Activated T-cell treated with anti-CD3 and anti-CD28 coated beads for 1 hour (primary cell): ENCODE measurements around the gene MUSTN1.

ENCODE experiments used
- DNase-seq: peaks from one replicate; pipeline ENCODE4 v3.0.0-alpha.2; 2020; ENCODE audit warnings: low read depth

The MUSTN1 gene

GRCh38 chr3:52834871-52835501 lies at the start of gene MUSTN1:
Gene MUSTN1 (minus strand): TSS chr3:52835019. CDS start chr3:52834948, 71 bp downstream.
- DNase-seq, result no peak

- no peak for DNase-seq
Measured at GRCh38 chr3:52882377-52882776, 47.6 kb upstream of the MUSTN1 start.

- DNase-seq, result no peak
Measured at GRCh38 chr3:52881871-52882270, 47.1 kb upstream of the MUSTN1 start.

GRCh38 chr3:52880474-52880873 lies 45.7 kb upstream of the MUSTN1 start:
- DNase-seq, result no peak

GRCh38 chr3:52880047-52880446 lies 45.2 kb upstream of the MUSTN1 start:
- no peak for DNase-seq

- no peak for DNase-seq
Measured at GRCh38 chr3:52879581-52879980, 44.8 kb upstream of the MUSTN1 start.

GRCh38 chr3:52879090-52879489 lies 44.3 kb upstream of the MUSTN1 start:
- no peak for DNase-seq

GRCh38 chr3:52877085-52877484 lies 42.3 kb upstream of the MUSTN1 start:
- DNase-seq, result no peak

GRCh38 chr3:52874864-52875587 lies 40.2 kb upstream of the MUSTN1 start:
- DNase-seq, result no peak

- no peak for DNase-seq
Measured at GRCh38 chr3:52874160-52874701, 39.4 kb upstream of the MUSTN1 start.

GRCh38 chr3:52873433-52874159 lies 38.8 kb upstream of the MUSTN1 start:
- DNase-seq, result no peak

GRCh38 chr3:52872245-52872644 lies 37.4 kb upstream of the MUSTN1 start:
- DNase-seq, result no peak

GRCh38 chr3:52871761-52872160 lies 36.9 kb upstream of the MUSTN1 start:
- no peak for DNase-seq

- DNase-seq, result no peak
Measured at GRCh38 chr3:52870471-52870870, 35.7 kb upstream of the MUSTN1 start.

- no peak for DNase-seq
Measured at GRCh38 chr3:52866427-52866826, 31.6 kb upstream of the MUSTN1 start.

GRCh38 chr3:52865994-52866393 lies 31.2 kb upstream of the MUSTN1 start:
- no peak for DNase-seq

- no peak for DNase-seq
Measured at GRCh38 chr3:52860424-52860768, 25.6 kb upstream of the MUSTN1 start.

- no peak for DNase-seq
Measured at GRCh38 chr3:52859686-52860423, 25.0 kb upstream of the MUSTN1 start.

- no peak for DNase-seq
Measured at GRCh38 chr3:52857864-52858263, 23.0 kb upstream of the MUSTN1 start.

- DNase-seq, result no peak
Measured at GRCh38 chr3:52857133-52857532, 22.3 kb upstream of the MUSTN1 start.

- DNase-seq, result no peak
Measured at GRCh38 chr3:52856666-52857065, 21.8 kb upstream of the MUSTN1 start.

GRCh38 chr3:52854013-52854412 lies 19.2 kb upstream of the MUSTN1 start:
- DNase-seq, result no peak
